GM12873 (cell line): ENCODE results near the gene STC2.

Experiments
- TF ChIP-seq, protein P1 (sequence below): IDR thresholded peaks from 2 replicates; pipeline ENCODE4 v1.5.1; 2012; ENCODE audit warnings: low read depth, mild to moderate bottlenecking, moderate library complexity, low read length, control low read depth; ENCODE audit not compliant: insufficient read depth; ENCODE audit errors: missing control alignments

STC2 gene

GRCh38 chr5:173319646-173320045 is 8.6 kb downstream of the STC2 start:
- TF ChIP-seq, protein P1, sequence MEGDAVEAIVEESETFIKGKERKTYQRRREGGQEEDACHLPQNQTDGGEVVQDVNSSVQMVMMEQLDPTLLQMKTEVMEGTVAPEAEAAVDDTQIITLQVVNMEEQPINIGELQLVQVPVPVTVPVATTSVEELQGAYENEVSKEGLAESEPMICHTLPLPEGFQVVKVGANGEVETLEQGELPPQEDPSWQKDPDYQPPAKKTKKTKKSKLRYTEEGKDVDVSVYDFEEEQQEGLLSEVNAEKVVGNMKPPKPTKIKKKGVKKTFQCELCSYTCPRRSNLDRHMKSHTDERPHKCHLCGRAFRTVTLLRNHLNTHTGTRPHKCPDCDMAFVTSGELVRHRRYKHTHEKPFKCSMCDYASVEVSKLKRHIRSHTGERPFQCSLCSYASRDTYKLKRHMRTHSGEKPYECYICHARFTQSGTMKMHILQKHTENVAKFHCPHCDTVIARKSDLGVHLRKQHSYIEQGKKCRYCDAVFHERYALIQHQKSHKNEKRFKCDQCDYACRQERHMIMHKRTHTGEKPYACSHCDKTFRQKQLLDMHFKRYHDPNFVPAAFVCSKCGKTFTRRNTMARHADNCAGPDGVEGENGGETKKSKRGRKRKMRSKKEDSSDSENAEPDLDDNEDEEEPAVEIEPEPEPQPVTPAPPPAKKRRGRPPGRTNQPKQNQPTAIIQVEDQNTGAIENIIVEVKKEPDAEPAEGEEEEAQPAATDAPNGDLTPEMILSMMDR, result no peak

GRCh38 chr5:173318881-173319620 is 9.2 kb downstream of the STC2 start:
- TF ChIP-seq, protein P1, result no peak

- TF ChIP-seq, protein P1, result no peak
These were observed 9.9 kb downstream of the STC2 start for GRCh38 chr5:173318330-173318729.

GRCh38 chr5:173317852-173318251 is 10.4 kb downstream of the STC2 start:
- TF ChIP-seq, protein P1, result no peak

- TF ChIP-seq, protein P1, result no peak
These were observed 11.0 kb downstream of the STC2 start for GRCh38 chr5:173317091-173317730.

- TF ChIP-seq, protein P1, result no peak
These were observed 11.7 kb downstream of the STC2 start for GRCh38 chr5:173316339-173317020.
